ENCODE data around the gene CCDC57. TPM values are rescaled to one million over a fixed set of nuclear protein-coding genes. Genes with fewer than 3 reads are reported as not detected.

The CCDC57 gene
- total RNA-seq, 1 donor from 2014 or later: 23.2 TPM

DNA sequence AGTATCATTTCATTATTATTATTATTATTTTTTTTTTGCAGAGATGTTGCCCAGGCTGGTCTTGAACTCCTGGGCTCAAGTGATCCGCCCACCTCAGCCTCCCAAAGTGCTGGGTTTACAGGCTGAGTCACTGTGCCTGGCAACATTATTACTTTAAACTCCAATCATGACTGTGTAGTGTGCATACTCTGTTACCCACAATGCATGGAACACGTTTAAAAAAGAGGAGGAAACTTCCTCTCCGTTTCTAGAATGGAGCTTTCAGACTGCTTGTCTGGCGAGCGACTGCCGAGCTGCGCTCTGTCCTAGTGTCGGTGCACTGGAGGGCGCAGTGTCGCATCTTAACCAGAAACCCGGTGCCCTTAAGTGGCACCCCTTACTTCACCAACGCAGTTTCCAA, 92.5 kb downstream of the CCDC57 start:
- ATAC-seq: no peak

DNA sequence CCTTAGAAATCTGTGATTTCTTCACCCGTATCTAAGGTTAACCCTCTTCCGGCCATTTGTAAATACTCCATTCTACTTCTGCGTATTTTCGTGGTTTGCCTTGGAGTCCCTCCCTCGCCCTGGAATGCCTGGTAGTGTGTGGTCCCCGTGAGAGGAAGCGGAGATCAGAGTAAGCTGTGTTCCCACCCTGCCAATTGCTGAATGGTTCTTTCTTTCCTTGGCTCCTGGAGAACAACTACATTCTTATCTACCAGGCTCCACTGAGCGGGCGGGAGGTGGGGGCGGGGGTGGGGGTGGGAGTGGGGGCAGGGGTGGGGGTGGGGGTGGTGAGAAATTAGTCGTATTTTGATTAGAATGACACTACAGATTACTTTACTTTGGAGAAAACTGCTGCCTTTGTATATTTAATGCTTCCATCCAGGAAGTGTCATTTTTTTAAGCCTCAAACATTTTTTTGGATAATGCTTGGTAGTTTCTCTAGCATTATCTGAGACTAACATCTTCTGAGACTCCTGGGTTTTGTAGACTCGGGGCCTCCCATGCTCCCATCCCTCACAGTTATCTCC, 93.7 kb downstream of the CCDC57 start:
- ATAC-seq: no peak

DNA sequence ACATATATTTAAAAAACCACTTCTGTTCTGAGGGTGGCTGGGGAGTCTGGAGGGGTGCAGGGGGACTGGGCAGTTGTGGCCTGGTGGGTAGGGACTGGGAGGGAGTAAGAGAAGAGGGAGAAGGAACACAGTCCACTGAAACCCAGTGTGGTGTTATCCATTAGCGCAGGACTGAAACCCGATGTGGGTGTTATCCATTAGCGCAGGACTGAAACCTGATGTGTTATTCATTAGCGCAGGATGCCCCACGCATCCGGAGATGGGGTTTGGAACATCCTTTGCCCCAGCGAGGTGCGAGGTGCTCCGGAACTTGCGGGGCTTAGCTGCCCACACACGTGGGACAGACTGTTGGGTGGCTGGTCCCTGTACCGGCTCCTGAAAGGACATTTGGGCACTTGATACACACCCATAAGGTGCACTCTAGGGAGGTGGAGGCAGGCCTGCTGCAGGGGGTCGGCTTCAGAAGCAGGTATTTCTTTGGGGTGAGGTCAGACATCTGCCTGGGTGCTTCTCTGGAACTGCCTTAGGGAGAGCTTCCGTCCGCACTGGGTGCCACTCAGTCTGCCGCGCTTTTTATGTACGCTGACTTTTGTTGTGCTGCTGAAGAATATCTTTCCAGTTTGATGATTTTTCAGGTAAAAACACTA, 94.4 kb downstream of the CCDC57 start:
- no peak for ATAC-seq

DNA sequence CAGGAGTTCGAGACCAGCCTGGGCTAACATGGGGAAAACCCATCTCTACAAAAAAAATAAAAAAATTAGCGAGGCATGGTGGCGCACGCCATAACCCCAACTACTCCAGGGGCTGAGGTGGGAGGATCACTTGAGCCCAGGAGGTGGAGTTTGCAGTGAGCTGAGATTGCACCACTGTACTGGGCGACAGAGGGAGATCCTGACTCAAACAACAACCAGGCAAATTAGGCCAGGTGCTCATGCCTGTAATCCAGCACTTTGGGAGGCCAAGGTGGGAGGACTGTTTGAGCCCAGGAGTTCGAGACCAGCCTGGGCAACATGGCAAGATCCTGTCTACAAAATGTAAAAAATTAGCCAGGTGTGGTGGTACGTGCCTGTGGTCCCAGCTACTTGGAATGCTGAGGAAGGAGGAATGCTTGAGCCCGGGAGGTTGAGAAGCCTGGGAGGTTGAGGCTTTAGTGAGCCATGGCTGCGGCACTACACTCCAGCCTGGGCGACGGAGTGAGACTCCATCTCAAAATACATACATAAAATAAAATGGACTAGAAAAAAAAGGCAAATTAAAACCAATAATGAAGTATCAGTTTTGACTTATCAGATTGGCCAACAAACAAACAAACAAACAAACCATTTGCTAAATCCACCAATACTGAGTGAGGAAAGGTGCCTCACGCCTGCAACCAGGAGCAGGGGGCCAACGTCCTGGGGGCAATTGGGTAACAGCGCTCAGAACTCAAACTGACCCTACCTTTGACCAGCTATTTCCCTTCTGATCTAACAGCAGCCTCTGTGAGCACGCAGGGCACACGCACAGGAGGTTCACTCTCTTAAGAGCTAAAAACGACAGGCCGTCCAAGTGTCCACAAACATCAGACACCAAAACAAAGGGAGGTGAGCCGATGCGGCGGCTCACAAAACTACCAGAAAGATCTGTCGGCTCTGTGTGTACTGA, 95.2 kb downstream of the CCDC57 start:
- no peak for ATAC-seq

DNA sequence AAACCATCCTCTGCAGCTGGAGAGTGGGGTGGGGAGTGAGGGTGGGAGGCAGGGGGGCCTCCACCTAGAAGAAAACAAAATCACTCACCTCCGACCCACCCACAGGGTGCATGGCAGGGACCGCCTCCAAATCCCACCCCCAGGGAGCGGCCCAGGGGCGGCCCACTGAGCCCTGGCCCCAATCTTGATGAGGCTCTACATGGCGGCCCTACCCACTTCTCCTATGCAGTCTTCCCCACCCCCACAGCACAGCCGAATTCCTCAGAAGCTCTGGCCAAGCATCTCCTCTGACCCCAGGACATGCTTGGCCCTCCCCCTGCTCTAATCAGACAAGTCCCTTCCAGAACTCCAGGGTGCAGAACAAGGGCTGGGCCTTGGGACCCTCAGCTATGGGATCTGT, 96.4 kb downstream of the CCDC57 start:
- ATAC-seq: peak; percentile 28

DNA sequence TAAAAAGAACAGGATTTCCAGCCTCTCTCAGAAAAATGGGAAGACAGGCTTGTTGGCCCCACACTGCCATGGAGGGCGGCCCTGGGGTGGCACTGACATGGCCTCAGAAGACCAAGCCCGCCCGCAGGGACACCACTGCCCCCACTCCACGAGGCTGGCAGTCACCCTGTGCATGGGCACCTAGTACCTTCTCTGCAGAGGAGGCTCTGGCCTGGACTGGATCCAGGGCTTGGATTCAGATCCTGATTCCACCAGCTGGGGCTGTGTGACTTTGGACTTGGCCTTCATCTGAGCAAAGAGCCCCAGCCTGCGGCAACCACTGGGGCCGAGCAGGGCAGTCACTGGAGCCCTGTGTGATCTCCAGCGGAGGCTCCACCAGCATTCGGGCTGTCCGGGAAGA, 97.8 kb downstream of the CCDC57 start:
- ATAC-seq: no peak

DNA sequence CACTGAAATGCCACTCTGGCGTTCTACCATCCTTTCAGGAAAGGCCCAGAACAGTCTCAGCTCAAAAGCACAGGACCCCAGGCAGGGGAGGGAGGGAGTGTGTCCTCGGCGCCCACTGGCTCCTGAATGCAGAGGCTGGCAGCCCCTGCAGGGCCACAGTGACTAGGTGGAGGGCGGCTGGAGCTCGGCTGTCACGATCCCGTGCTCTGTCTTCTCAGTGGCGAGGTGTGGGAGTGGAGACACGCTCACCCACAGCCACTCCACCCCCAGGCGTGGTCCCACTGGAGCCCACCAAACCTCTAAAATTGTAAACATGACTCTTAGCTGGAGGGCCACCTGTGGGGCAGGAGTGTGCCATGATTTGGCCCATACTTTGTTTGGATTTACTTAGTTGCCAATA, 98.2 kb downstream of the CCDC57 start:
- ATAC-seq: no peak

DNA sequence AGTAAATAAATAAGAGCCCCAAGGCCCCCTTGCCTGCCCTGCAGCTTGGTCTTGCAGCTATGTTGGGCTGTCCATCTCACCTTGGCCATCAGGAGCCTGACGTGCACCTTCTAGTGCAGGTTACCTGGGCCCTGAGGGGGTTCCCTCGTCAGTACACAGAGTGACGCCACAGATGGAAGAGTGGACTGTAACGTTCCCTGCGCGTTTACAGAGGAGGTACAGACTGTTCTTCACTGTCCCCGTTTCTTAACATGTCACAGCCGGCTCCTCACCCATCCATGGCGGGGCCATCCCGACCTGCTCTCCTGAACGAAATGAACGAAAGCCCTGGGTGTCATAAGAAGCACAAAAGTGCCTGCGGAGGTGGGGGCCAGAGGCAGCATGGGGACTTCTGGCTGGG, 98.7 kb downstream of the CCDC57 start:
- ATAC-seq: no peak

DNA sequence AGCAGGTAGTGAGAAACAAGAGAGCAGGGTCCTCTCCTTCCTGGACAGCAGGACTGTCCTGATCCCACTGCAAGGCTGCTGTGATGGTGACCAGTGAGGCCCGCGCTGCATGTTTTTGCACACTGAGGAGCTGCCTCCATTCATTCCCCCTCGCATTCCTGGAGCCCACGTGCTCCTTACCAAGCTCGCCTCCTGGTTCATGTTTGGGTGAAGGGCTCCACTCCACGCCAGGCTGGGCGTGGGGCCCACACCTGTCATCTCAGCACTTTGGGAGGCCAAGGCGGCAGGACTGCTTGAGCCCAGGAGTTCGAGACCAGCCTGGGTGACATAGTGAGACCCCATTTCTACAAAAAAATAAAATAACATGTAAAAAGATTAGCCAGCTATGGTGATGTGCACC, 99.2 kb downstream of the CCDC57 start:
- no peak for ATAC-seq

DNA sequence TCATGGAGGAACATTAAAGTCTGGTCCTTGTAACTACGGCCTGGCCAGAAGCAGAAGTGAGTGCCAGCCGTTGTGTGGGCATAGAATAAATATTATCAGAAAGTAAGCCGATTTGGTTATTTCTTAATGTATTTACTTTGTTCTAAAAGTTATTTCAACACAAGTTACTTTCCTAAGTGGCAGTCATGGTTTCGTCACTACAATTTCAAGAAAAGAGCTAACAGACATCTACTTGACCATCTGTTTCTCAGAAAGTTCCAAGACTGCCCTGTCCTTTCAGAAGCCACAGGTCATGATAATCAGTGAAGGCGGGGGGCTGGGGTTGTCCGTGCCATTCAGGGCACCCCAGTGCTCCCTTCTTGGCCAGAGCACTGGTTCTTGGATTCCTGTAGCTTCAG, 99.7 kb downstream of the CCDC57 start:
- ATAC-seq: no peak

DNA sequence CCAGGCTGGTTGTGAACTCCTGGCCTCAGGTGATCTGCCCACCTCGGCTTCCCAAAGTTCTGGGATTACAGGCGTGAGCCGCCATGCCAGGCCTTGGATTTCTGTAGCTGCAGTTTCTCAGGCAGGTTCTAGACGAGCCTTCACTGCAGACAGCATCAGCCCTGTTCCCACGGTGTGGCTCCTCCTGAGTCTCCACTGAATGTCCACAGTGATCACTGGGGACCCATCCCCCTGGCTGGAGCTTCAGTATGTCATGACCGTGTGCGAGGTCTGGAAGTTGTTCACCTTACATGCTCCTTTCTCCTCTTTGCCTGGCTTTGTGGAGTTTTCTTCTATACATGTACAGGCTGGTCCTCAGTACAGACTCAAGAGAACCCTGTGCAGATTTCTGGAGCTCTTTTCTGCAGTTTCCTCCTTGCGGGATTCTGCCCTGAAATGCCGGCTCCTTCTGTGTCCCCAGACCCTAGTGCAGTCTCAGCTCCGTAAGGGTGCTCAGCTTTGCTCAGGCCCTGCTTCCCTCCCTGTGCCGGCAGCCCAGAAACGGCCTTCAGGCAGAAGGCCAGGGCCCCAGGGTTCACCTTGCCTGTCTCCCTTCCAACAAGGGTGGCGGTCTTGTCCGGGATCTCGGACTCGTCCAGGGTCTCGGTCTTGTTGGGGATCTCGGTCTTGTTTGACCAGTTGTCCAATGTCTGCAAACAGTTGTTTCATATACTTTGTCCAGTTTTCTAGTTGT, 100.3 kb downstream of the CCDC57 start:
- no peak for ATAC-seq

DNA sequence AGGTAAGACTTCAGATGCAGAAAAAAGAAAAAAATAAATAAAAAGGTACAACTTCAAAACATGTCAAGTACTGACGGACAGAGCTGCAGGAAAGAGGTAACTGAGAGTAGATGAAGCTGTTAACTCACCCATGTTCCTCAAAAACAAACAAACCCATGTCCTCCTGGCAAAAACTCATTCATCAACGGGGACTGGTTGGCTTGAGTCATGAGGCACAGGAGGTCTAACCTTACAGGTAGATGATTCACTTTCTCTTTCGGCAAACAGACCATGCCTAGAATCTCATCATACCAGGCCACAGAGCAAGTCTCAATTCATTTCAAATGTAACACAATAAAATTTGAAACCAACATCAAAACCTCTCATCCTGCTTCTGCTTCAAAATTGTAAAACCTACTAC, 102.3 kb downstream of the CCDC57 start:
- ATAC-seq: peak; percentile 44

DNA sequence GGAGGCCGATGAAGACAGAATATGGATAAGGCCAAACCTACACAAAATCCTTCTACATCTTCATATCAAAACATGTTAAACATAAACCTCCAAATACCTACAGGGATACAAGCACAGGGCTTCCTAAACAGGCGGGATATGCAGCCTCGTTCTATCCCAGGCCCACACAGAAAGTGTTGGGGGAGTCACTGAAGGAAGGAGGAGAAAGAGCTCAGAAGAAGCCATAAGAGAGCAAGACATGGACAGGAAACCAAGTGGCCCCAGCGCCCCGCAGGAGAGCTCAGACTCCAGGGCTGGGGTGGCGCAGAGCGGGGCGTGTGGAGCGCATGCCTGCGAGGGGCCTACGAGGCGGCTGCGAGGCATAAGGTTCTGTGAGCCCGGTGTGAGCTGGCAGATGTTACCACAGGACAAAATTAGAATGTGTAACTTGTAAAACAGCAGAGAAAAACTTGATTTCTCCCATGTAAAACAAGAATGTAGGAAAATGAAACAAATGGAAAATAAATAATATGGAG, 103.6 kb downstream of the CCDC57 start:
- no peak for ATAC-seq

DNA sequence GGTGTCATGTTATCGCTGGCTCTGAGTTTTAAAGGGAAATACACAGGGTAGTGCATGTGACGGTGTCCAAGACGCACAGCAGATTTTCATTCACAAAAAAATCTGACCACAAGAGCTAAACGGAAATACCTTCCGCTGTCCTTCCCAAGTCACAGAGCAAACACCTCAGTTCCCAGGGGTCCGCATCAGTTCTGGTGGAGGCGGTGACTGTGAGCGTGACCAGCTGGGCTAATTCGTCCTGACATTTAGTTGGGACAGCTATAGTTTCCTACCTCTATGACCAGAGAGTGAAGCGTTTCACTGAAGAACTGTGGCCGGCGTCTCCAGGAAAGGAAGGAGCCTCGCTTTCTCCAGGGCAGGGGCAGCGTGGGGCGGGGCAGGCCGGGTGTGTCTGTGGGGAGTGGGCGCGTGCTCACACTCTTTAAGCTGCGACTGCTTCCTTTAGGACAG, 104.1 kb downstream of the CCDC57 start:
- no peak for ATAC-seq

DNA sequence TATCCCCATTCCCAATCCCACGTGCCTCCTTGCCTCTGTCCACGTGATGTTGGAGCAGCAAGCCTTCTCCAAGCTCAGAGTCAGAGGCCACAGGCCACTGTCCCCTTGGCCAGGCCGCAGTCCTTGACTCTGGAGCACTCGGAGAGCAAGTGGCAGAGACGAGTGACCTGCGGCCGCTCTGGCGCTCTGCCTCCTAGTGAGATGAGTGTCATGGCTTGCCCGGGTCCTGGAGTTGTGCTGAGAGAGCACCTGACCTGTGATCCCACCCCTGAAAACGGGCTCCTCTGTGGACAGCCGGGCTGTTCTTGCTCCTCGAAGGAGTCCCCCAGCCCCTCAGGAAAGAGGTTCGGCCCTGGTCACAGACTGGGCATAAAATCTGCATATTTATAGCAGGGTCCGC, 104.6 kb downstream of the CCDC57 start:
- ATAC-seq: no peak

DNA sequence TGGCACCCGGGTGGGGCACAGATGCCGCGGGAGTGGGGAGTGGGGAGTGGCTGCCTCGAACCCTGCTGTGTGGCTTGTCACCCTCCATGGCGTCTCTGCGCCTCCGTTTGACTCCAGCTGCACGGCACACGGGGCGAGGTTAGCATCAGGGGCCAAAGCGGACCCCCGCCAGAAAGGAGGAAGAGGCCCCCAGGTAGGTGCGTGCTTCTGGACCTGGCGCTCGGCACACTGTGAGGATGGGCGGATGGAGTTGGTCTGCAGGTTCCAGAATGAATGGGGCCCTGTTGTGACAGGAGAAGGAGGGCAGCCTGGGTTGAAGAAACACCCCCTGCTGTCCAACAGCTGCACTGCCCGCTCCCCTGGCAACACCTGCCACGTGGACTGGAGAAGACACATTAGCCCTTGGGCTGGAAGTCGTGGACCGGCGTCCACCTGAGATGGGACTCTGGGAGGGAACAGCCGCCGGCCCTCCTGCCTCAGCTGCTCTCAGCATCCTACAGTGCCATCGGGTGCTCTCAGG, 105.2 kb downstream of the CCDC57 start:
- no peak for ATAC-seq

DNA sequence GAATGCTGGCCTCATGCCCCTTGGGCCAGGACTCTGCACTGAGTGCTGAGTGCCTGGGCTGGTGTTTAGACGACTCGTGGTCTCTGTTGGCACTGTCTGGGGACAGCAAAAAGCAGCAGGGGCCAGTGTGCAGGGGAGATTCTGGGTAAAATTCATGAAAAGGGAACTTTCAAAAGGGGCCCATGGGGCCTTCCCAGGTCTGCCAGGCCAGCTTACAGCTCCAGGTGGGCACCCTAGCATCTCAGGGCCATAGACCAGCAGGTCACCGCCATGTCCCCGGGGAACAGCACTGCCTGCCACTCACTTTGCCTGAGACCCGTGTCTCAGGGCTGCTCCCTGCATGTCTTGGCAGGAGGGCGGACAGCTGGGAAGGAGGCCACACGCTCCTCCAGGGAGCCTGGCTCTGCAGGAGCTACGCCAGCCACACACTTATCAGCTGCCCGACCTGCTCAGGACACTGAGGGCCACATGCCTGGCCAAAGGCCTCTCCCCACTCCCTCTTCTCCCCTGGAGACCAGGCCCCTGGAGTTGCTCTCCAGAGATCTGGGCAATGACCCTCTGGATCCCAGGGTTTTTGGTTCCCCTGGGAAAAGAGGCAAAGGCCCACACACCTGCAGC, 105.8 kb downstream of the CCDC57 start:
- ATAC-seq: peak; percentile 5

DNA sequence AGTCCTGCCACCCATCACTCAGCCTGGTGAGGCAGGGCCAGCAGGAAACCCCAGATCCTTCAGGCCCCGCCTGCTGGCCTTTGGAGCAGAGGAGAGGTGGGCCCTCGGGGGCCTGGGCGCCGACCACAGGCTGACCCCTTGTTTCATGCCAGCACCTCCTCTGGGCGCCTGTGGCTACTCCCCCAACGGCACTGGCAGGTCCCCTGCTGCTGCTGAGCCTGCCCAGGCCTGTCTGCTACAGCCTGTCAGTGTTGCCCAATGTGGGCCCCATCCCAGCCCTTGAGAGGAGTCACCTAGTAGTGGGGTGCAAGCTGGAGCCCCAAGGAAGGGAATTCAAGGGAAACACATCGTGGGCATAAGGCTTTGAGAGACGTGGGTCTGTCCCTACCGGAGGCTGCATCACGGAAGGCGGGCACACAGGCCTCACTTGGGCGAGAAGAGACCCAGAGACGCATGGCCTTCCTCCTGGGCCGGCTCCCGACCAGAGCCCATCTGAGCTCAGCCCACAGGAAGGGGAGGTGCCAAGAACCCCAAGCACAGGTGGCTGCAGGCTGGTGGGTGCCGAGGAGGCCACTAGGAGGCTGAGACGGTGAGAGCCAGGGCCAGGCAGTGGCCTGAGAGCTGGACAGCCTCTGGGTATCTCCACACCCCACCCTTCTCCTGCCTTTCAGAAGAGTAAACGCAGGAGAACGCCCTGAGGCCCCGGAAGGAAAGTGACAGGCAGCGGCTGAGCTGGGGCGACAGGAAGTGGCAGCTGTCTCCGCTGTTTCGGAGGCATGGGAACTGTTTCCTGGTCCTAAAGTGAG, 106.6 kb downstream of the CCDC57 start:
- peak; percentile 76 for ATAC-seq

DNA sequence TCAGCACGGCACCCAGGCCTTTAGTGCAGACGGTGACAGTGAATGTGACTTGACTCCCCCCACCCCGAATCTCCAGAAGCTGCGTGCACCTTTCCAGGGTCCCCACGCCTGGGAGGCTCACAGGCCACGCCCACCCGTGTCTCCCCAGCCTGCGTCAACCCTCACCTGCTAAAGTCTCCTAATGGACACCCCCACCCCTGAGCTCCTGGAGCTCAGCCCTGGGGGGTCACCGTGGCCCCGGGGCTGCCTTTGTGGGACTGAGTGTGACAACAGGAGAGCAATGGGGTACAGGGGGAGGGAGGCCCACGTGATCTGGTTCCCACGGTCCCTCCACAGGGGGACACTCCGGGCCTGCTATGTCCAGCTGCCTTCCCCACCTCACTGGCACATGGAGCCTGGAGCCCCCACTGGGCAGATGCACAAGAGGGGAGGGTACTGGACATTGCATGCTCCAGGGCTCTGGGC, 107.2 kb downstream of the CCDC57 start:
- peak; percentile 3 for ATAC-seq

DNA sequence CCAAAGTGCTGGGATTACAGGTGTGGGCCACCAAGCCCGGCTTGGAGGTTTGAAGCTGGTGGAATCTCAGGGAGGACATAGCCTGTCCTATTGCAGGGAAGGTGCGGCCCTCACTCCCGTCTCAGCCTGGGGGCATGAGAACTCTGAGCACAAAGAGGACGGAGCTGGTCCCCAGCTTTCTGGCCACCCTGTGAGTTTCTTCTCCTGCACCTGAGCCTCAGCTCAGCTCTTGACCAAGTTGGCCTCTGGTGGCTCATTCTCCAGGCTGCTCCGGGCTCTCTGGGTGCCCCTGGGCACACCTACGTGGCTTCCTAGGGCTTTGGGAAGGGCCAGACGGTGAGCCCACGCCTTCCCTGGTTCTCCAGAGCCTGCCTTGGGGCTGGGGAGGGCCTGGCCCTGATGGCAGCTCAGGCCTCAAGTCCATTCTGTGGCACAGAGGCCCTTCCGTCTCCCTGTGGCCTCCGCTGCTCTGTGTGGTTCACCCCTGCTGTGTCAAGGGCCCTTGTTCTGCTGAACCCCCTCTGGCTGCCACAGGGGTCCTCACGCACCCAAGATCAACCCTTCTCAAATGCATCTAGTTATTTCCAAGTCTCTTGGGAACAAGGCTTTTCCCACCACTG, 107.7 kb downstream of the CCDC57 start:
- ATAC-seq: no peak
